Chondrocyte (in vitro differentiated cells): ENCODE measurements around the gene AKT3. TPM values are rescaled to one million over a fixed set of nuclear protein-coding genes. Genes with fewer than 3 reads are reported as not detected.
A peak's percentile ranks its signal among the peaks of the same experiment; 100 is the strongest.

Source experiments
- DNase-seq: peaks from one replicate; pipeline ENCODE4 v3.0.0; 2021; ENCODE audit warnings: mixed read lengths, low spot score
- H3K27ac Mint-ChIP-seq: one replicate; pipeline ENCODE4 v1.8.0; 2021; ENCODE audit warnings: mild to moderate bottlenecking, moderate library complexity, mixed read lengths; ENCODE audit not compliant: unreplicated experiment
- H3K27me3 Mint-ChIP-seq: 2 replicates; pipeline ENCODE4 v1.8.0; 2021; ENCODE audit warnings: low read depth, mixed read lengths
- H3K36me3 Mint-ChIP-seq: 2 replicates; pipeline ENCODE4 v1.8.0; 2021; ENCODE audit warnings: low read depth, mixed read lengths
- H3K4me1 Mint-ChIP-seq: 2 replicates; pipeline ENCODE4 v1.8.0; 2021; ENCODE audit warnings: low read depth, mild to moderate bottlenecking, mixed read lengths
- H3K4me3 Mint-ChIP-seq: one replicate; pipeline ENCODE4 v1.8.0; 2021; ENCODE audit warnings: mild to moderate bottlenecking, moderate library complexity, mixed read lengths; ENCODE audit not compliant: unreplicated experiment
- H3K9me3 Mint-ChIP-seq: 2 replicates; pipeline ENCODE4 v1.8.0; 2021; ENCODE audit warnings: low read depth, mixed read lengths
- total RNA-seq: library from RNA; stranded (reverse); gene quantifications from 3 replicates; pipeline ENCODE4 v1.2.1, GENCODE V29; 2021
- TF ChIP-seq, protein P1 (sequence below): fragments of 200-600 bp; sonication (generic); IDR thresholded peaks from 2 replicates; pipeline ENCODE4 v1.5.0; 2021; ENCODE audit warnings: antibody characterized with exemption, mild to moderate bottlenecking, moderate library complexity

AKT3 gene
- total RNA-seq, 1 donor from 2014 or later = 111 TPM

DNA sequence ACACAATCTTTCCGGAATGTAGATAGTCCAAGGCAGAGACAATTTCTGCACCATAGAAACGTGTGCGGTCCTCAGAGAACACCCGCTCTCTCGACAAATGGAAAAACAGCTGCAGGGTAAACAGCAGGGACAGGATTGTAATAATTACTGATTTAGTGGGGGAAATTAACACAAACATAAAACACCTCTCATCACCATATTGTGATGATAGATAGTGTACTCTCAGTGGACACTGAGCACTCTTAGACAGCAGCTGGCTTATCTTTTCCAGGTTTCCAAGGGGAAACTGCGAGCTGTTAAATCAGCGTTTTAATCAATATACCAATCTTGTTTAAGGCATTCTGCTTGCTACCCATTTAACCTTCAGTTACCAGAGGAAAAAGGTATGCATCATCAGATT lies 277.1 kb downstream of the AKT3 start:
- Mint-ChIP-seq H3K9me3 (peaks cover 10% of the 10 kb centered on the region), H3K27me3 (no peaks in the 10 kb centered on the region), H3K27ac (no peak overlapping the region), H3K36me3 (peaks cover 15% of the 10 kb centered on the region), H3K4me3 (no peak overlapping the region), H3K4me1 (peaks cover 13% of the 10 kb centered on the region)
- TF ChIP-seq, protein P1, sequence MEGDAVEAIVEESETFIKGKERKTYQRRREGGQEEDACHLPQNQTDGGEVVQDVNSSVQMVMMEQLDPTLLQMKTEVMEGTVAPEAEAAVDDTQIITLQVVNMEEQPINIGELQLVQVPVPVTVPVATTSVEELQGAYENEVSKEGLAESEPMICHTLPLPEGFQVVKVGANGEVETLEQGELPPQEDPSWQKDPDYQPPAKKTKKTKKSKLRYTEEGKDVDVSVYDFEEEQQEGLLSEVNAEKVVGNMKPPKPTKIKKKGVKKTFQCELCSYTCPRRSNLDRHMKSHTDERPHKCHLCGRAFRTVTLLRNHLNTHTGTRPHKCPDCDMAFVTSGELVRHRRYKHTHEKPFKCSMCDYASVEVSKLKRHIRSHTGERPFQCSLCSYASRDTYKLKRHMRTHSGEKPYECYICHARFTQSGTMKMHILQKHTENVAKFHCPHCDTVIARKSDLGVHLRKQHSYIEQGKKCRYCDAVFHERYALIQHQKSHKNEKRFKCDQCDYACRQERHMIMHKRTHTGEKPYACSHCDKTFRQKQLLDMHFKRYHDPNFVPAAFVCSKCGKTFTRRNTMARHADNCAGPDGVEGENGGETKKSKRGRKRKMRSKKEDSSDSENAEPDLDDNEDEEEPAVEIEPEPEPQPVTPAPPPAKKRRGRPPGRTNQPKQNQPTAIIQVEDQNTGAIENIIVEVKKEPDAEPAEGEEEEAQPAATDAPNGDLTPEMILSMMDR = no peak
- DNase-seq = no peak

DNA sequence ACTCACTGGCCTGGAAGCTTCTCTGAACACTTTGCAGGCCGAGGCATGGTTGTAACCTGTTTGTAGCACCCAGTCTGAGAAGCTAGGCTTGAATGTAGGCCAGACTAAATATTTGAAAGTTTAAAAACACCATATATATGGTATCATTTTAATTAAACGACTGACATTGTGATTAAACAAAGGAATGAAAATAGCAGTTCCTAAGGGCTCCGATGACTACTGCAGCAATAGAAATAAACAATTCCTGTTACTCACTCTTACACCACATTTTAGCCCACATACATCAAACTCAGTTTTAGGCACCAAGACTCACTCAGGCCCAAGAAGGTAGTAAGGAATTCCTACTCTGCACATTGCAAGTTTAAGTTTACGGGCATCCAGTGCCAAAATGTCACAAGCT lies 281.2 kb downstream of the AKT3 start:
- Mint-ChIP-seq H3K9me3 (no peaks in the 10 kb centered on the region), H3K27ac (peak overlapping the region; percentile 66), H3K36me3 (peaks cover 7% of the 10 kb centered on the region), H3K27me3 (no peaks in the 10 kb centered on the region), H3K4me1 (peaks cover 18% of the 10 kb centered on the region), H3K4me3 (no peak overlapping the region)
- DNase-seq = no peak
- TF ChIP-seq, protein P1 = no peak

DNA sequence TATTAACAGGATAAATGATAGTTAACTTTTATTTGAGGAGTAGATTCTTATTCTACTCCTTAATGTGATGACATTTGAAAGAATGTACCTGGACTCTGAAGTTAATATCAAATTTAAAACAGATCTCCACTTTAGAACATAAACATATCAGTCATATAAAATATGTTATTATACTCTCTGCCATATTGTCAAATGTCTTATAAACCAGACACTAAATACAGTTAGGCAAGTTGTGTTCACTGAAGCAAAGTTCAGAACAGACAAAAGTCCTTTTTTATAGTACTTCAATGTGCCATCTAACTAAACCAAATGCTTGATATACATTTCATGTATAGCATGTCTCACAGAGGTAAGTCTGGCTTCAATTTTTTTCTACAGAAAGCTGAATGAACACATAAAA lies 285.2 kb downstream of the AKT3 start:
- no peak for DNase-seq
- Mint-ChIP-seq H3K27me3 (no peaks in the 10 kb centered on the region), H3K36me3 (peaks cover 18% of the 10 kb centered on the region), H3K9me3 (peaks cover 11% of the 10 kb centered on the region), H3K4me1 (peaks cover 21% of the 10 kb centered on the region), H3K27ac (no peak overlapping the region), H3K4me3 (no peak overlapping the region)
- TF ChIP-seq, protein P1 = no peak

DNA sequence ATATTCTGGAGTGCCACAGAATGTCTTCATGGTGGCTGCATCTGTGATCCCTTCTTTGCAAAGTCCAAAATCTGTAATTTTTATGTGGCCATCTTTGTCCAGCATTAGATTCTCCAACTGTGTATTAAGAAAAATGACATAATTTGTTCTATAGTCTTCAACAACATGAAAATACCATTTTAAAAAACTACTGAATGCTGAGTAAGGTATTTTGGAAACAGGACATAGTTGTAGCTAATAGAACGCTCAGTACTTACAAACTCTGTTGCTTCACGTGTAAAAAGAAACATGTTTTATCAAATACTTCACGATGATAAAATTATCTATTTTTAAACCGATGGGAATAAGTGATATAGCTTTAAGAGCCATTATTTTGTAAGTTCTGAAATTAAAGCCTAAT lies 286.3 kb downstream of the AKT3 start:
- peaks cover 19% of the 10 kb centered on the region for H3K4me1 Mint-ChIP-seq

DNA sequence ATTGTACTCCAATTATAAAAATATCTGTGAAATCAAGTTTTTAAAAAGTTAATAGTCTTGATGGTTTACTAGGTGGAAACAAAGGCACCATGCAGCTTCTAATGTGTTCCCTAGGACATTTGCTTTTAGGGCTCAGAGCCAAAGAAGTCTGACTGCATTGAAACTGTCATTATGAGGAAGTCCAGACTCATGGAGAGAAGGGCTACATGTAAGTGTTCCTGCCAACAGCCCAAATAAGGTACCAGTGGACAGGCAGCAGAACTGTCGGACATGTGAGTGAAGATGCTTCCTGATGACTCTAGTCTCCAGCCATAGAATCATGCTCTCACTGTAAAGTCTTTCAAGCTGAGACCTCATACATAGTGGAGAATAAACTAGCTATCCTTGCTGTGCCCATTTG lies 287.6 kb downstream of the AKT3 start:
- Mint-ChIP-seq H3K4me3 (no peak overlapping the region), H3K4me1 (peaks cover 18% of the 10 kb centered on the region), H3K27ac (no peak overlapping the region), H3K9me3 (peaks cover 11% of the 10 kb centered on the region), H3K27me3 (no peaks in the 10 kb centered on the region), H3K36me3 (peaks cover 18% of the 10 kb centered on the region)
- DNase-seq = no peak
- TF ChIP-seq, protein P1 = no peak

More for the DNA sequence above, 286.3 kb downstream of the AKT3 start:
- Mint-ChIP-seq H3K27me3 (no peaks in the 10 kb centered on the region), H3K4me3 (no peak overlapping the region), H3K9me3 (peaks cover 11% of the 10 kb centered on the region), H3K27ac (no peak overlapping the region), H3K36me3 (peaks cover 20% of the 10 kb centered on the region)
- DNase-seq = no peak
- TF ChIP-seq, protein P1 = no peak
